ENCODE data around the gene TSLP.

The TSLP gene

GRCh38 chr5:111061618-111062017 lies 9.9 kb upstream of the TSLP start:
- Histone ChIP-seq H3K27ac (no peak overlapping the region), H3K9me3 (ENCODE audit: severe bottlenecking) (no peaks in the 10 kb centered on the region), H3K4me3 (ENCODE audit: low read depth, low read length) (no peak overlapping the region), H3K36me3 (no peaks in the 10 kb centered on the region), H3K27me3 (ENCODE audit: insufficient read depth, low read depth, severe bottlenecking) (no peaks in the 10 kb centered on the region)
- TF ChIP-seq CTCF (IDR thresholded peaks at IDR 0.05; ENCODE audit: low read depth, low read length) = no peak
- DNase-seq = no peak

- TF ChIP-seq CTCF (IDR thresholded peaks at IDR 0.05; ENCODE audit: low read depth, low read length) = peak; percentile 67
- Histone ChIP-seq H3K27ac (no peak overlapping the region), H3K27me3 (ENCODE audit: insufficient read depth, low read depth, severe bottlenecking) (peaks cover 17% of the 10 kb centered on the region), H3K36me3 (no peaks in the 10 kb centered on the region), H3K9me3 (ENCODE audit: severe bottlenecking) (no peaks in the 10 kb centered on the region), H3K4me3 (ENCODE audit: low read depth, low read length) (no peak overlapping the region)
- no peak for DNase-seq
These were observed 7.7 kb upstream of the TSLP start for GRCh38 chr5:111063709-111064322.

DNA sequence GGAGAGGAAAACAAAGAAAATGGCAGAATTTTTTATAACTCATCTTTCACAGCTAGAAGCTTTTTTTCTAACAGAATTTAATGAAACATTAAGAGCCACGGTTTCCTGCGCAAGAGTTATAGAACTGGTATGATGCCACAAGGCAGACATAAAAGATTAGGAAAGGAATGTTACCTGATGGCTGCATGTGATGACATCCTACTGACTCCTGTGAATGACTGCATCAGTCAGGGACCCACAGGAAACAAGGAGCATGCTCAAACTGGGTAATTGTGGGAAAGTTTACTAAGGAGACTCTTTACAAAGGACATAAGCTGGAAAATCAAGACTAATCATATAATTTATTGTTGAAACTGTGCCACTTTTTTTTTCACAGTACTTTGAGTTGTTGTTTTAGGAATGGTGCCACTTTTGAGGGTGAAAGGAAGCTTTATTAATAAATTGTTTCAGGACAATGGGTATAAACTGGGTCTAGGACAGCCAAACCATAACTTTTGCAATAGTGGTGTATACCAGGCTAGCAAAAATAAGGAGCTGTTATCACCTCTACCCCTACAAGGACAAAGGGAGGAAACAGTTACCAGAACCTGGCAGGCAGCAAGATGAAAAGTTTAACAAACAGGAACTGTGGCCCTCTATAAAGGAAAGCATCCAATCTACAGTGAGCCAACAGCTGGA lies 5.1 kb upstream of the TSLP start:
- no peak overlapping the region for H3K4me3 ChIP-seq (ENCODE audit: low read depth, low read length)
- H3K9me3 ChIP-seq (ENCODE audit: severe bottlenecking) = no peaks in the 10 kb centered on the region
- no peak for TF ChIP-seq CTCF (IDR thresholded peaks at IDR 0.05; ENCODE audit: low read depth, low read length)
- H3K36me3 ChIP-seq = no peaks in the 10 kb centered on the region
- no peak overlapping the region for H3K27ac ChIP-seq
- no peak for DNase-seq
- peaks cover 41% of the 10 kb centered on the region for H3K27me3 ChIP-seq (ENCODE audit: insufficient read depth, low read depth, severe bottlenecking)

- DNase-seq = no peak
- no peak for TF ChIP-seq CTCF (IDR thresholded peaks at IDR 0.05; ENCODE audit: low read depth, low read length)
- no peak overlapping the region for H3K4me3 ChIP-seq (ENCODE audit: low read depth, low read length)
- H3K27me3 ChIP-seq (ENCODE audit: insufficient read depth, low read depth, severe bottlenecking) = peaks cover 59% of the 10 kb centered on the region
- no peaks in the 10 kb centered on the region for H3K9me3 ChIP-seq (ENCODE audit: severe bottlenecking)
- H3K36me3 ChIP-seq = no peaks in the 10 kb centered on the region
- no peak overlapping the region for H3K27ac ChIP-seq
These were observed 3.3 kb upstream of the TSLP start for GRCh38 chr5:111068213-111068612.

GRCh38 chr5:111069839-111070238 lies 1.7 kb upstream of the TSLP start:
- H3K27me3 ChIP-seq (ENCODE audit: insufficient read depth, low read depth, severe bottlenecking) = peaks cover 69% of the 10 kb centered on the region
- no peak for TF ChIP-seq CTCF (IDR thresholded peaks at IDR 0.05; ENCODE audit: low read depth, low read length)
- H3K4me3 ChIP-seq (ENCODE audit: low read depth, low read length) = peak overlapping the region; percentile 28; the same call in 1 of the 2 replicates
- no peaks in the 10 kb centered on the region for H3K36me3 ChIP-seq
- H3K9me3 ChIP-seq (ENCODE audit: severe bottlenecking) = no peaks in the 10 kb centered on the region
- no peak for DNase-seq
- no peak overlapping the region for H3K27ac ChIP-seq

All from WERI-Rb-1 (cell line).